Measurements from ENCODE around the gene TMBIM4.

Gene TMBIM4

DNA sequence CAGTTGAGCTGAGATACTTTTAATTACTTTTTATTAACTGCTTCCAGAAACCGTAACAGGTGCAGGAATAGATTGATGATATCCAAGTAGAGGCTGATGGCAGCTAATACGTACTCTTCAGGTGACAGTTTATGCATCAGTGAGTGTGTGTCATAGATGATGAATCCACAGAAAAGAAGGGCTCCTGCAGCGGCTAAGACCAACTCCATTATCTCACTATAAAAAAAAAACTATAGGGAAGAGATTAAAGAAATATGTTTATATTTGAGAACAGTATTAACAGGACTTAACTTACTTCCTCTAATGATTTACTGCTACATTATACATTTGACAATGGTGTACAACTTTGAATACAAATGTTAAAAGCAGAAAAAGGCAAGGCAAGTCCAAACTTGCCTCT, 31.9 kb downstream of the TMBIM4 start:
- DNase-seq = no peak

DNA sequence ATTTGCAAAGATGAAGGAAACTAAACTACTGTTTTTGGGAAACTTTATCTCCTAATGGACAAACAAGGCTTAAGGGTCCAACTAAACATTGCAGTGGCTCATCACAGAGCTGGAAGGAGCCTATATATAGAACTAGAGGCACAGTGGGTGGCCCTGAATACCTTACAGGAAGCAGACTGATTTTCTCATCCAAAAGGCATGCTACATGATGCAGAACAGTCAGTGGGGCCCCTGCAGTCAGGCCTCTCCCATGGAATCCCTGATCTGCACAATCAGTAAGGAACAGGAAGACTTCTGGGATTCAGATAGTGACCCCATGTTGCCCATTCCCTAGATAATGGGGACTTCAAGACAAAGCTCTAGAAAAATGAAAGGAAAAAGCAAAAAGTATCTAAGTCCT, 37.4 kb downstream of the TMBIM4 start:
- no peak for DNase-seq

DNA sequence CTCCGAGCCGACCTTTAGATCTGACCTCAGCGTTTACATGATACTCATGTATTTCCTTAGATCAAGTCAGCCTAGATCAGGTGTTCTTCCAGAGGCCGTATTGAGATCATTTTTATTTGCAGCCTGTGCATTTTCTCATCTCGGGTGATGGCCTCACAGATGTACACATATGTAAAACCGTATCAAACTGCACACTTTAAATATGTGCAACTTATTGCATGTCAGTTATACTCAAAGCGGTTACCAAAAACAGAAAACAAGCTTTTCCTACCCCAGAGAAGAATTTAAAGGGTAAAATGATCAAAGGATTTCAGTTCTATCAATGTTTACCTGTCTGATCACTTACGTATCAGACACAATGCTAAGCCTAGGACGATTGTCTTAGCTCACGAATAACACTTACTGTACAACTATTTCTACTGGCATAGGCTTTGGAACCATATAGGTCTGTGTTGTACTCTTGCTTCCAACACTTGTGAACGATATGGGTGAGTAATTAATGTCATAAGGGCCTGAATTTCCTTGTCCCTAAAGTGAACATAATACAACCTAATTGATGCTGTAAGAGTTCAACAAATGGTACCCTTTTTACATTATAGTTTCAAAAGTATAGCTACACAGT, 38.6 kb downstream of the TMBIM4 start:
- no peak for DNase-seq

DNA sequence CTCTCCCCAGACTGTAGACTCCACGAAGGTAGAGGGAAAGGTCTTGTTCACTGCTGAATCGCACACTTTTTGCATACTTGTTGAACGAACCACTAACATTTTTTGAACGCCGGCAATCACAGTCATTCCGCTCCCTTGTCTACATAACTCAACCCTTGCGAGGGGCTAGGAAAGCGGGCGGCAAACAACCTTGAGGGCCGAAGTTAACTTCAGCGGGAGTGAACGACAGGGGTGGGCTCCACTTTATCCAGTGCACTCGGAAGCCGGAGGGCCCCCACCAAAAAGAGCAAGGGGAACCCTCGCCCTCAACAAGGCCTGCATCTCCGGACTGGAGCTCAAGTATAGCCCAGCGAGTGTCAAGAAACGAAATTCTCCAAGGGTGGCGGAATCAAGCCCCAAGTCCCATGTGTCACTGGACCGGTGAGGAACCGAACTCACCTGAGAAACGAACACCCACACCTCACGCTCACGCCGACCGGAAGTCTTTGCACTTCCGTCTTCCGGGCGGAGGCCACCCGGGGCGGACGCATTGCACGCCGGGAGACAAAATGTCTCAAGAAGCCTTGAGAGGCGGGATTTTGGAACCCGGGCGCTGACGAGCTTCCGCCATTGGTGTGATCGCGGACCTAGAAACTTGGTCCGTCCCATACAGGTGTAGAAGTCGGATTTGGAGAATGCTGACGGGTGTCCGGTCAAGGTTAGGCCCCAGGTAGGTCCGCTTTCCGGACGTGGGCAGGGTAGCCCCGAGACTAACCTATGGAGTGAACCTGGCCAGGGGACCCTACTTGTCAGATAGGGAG, 39.3 kb downstream of the TMBIM4 start, which contains the start of gene LLPH:
TSS of gene LLPH (minus strand) at position 484 of the 800 bp plus-strand sequence. CDS start 1,644 bp downstream, outside the sequence.
- peak in 1 of 2 experiments; percentile 56 for DNase-seq

DNA sequence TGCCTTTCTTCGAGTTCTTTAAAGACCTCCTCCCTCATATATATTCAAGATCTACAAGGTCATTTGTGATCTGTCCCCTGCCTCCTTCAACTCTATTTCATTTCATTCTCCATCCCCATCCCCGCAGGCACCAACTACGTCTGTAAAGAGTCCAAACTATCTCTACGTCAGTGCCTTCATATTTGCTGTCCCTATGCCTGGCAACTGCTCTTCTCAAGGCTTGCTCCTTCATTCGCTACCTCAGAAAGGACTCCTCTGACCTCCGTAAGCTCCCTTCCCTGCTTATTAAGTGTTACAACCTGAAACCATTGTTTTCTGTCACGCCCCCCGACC, 39.9 kb downstream of the TMBIM4 start:
- no peak for DNase-seq

DNA sequence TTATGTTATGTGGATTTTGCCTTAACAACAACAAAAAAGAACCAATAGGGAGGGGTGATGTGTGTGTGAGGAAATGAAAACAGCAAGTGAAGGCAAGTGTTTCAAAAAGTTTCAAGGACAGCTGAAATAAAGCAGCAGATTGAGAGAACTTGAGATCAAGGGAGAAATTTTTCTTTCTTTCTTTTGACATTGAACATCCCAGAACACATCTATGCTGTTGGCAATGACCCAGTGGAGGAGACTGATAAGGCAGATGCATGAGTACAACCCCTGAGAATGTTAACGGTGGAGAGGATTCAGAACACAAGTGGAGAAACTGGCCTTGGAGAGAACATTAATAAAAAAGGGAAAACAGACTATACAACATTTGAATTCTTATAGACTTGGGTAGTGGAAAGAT, 42.1 kb downstream of the TMBIM4 start:
- no peak for DNase-seq

DNA sequence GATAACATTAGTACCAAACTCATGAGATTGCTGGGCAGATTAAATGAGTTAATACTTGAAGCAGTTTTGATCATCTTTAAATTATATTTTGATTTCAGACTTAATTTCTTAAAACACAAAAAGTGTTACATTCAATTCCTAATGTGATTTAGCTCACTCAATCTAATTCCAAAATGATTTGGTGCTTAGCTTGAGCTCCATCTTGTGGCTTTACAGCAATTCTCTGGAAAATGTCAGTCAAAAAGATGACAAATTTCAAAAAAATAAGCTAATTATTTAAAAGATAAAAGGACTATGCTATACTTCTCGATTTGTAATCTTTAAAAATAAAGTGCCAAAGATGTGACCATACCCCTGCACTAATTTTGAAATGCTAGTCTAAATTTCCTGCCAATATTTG, 49.3 kb downstream of the TMBIM4 start:
- no peak for DNase-seq

DNA sequence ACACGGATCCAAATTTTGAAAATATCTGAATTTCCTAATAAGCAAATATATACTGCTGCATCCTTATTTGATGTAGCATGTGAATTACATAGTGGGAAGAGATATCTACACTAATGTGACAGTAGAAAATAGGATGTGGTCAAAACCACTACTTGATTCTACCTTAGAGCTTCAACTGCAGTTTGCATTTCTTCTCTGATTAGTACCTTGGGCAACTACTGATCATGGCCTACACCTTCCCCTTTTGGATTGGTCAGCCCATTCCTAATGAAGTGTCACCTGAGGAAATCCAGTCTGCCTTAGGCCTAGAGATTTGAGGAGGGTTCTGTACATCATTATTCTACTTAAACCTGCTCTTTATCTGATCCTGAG, 49.9 kb downstream of the TMBIM4 start:
- no peak for DNase-seq

DNA sequence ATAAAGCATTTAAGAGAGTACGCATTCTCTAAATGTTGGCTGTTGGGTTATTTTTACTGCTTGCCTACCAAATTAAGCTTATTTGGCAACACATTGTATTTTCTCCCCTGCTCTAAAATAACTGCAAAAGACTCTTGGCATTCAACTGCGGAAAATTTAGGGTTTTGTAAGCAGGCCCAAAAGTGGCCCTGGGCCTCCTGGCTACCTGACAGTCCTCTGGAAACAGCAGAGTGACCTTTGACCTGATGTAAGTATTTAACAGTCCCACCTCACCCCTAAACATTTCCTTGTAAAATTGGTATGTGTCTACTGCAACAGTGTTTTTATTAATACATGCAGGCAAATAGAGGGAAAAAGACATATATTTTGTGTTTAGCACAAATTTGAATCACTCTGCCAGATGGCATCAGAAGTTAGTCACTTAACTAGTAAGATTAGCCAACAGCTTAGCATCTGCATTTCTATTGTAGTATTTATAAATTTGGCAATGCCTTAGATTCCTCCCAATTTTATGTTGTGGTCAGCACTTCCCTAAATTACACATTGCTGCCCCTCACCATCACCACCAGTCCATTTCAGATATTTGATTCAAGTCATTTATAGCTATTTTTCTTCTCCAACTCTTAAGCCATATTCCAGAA, 50.4 kb downstream of the TMBIM4 start:
- no peak for DNase-seq

DNA sequence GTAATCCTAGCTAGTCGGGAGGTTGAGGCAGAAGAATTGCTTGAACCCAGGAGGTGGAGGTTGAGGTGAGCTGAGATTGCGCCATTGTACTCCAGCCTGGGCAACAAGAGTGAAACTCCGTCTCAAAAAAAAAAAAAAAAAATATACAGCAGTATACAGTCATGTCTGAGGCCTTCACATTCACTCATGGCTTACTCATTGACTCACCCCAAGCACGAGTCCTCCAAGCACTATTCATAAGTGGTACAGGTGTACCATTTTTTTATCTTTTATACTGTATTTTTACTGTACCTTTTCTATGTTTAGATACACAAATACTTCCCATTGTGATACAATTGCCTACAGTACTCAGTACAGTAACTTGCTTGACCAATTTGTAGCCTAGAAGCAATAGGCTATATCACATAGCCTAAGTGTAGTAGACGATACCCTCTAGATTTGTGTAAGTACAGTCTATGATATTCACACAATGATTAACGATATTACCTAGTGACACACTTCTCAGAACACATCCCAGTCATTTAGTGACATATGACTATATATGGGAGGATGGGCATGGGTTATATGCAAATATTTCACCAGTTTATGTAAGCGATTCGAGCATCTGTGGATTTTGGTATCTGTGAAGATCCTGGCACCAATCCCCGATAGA, 51.4 kb downstream of the TMBIM4 start:
- no peak for DNase-seq

DNA sequence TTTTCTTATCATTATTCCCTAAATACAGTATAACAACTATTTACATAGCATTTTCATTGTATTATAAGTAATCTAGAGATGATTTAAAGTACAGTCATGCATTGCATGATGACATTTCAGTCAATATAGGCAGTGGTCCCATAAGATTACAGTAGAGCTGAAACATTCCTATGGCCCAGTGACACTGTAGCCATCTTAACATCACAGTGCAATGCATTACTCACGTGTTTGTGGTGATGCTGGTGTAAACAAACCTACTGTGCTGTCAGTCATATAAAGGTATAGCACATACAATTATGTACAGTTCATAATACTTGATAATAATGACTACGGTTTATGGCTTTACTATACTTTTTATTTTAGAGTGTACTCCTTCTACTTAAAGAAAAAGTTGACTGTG, 52.6 kb downstream of the TMBIM4 start:
- no peak for DNase-seq

DNA sequence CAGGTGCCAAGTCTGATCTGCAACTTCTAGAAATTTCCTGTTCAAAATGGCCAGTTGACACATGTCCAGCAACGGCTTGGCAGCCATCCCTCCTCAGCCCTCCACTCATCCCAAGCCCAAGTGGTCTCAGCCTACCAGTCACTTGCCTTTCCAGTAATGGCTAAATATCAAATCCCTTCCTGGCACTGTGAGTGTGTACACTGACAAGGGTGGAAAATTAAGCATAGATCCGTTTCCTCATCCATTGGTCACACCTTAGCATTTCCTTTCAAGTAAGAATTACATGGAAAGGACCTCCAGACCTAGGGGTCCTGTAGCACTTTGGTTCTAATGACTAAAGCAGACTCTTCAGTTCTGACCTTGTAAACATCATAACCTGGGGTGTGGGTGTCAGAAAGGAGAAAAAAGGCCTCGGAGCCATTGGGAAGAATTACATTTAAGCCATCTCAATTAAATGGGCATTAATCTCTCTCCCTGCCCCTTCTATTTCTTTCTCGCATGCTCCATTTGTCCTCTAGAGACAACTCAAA, 54.7 kb downstream of the TMBIM4 start:
- no peak for DNase-seq

DNA sequence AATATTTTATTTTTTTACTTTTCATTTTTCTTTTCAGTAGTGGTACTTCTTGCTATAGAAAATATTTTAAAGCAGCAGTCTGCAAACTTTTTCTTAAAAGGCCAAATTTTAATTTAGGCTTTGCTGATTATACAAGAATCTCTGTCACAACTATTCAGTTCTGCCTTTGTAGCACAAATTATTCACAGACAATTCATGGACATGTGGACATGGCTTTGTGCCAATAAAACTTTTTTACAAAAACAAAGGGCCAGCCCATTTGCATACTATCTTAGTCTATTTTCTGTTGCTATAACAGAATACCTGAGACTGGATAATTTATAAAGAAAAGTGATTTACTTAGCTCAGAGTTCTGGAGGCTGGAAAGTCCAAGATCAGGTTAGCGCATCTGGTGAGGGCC, 56.3 kb downstream of the TMBIM4 start:
- no peak for DNase-seq

DNA sequence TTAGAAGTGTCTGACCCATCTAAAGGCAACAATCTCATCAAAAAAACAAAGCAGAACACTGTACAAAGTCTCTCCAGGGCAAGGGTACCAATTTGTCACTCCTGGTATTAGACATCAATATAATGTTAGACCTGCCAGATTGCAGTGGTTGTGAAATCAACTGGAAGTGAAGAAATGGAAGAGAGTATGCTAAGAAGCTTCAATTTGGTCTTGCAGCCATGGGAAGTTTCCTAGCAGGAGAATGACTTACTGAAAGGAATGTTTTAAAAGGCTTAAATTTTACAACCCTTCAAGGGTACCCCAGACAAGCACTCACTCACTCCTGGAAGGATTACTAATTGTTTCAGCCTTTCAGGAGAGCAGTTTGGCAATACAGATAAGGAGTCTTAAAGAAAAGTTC, 58.2 kb downstream of the TMBIM4 start:
- no peak for DNase-seq

DNA sequence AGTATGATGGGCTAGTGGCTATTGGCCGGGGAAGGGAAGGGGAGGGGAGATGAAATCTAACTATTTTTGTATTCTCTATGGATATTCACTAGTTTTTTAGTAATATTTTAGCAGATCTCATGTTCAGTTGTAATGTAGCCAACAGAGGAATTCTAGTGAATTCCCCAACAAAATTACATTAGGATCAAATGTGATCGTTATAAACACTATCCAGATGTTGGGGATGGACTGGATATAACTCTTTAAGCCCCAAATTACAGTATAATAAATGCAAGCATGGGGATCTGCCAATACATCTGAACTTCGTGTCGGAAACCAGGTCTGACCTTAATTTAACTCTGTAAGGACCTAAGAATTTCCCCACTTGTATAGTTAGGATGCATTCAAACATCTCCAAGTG, 60.7 kb downstream of the TMBIM4 start:
- no peak for DNase-seq

DNA sequence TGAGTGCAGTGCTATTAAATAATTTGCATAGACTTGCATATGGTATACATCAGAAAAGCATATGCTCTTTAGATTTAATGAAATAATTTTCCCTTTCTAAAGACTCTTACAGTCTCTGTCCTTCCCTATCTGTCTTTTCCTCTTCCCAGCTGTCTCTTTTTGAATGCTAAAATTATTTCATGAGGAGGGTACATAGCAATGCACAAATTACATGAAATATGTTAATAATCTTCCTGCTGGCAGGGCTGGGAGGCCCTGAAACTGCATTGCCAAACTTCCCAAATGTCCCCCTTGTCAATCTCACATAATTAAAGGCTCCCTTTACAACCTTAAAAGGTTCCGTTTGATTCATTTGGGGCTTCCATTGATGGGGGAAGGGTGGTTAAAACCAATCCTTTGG, 61.4 kb downstream of the TMBIM4 start:
- DNase-seq = no peak

DNA sequence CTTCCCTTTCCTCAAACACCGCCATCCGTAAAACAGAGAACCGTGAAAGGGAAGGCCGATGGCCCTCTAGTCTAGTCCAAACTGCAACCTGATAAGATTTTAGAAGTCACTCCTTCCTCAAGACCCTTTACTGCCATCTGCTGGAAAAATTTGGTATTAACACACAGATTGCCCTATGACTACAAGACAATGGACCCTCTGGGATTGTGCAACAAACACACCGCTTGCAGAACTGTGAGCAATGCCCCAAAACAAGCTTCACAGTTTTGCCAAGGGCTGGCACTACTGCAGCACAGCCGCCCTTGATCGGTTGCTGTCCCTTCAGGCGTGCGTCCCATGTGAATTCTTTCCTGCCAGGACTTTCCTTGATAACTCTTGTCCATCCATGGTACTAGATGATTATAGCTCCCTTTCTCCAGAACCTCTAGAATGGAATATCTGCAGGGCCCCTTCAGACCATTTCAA, 62.3 kb downstream of the TMBIM4 start:
- peak in 1 of 2 experiments; percentile 29 for DNase-seq

DNA sequence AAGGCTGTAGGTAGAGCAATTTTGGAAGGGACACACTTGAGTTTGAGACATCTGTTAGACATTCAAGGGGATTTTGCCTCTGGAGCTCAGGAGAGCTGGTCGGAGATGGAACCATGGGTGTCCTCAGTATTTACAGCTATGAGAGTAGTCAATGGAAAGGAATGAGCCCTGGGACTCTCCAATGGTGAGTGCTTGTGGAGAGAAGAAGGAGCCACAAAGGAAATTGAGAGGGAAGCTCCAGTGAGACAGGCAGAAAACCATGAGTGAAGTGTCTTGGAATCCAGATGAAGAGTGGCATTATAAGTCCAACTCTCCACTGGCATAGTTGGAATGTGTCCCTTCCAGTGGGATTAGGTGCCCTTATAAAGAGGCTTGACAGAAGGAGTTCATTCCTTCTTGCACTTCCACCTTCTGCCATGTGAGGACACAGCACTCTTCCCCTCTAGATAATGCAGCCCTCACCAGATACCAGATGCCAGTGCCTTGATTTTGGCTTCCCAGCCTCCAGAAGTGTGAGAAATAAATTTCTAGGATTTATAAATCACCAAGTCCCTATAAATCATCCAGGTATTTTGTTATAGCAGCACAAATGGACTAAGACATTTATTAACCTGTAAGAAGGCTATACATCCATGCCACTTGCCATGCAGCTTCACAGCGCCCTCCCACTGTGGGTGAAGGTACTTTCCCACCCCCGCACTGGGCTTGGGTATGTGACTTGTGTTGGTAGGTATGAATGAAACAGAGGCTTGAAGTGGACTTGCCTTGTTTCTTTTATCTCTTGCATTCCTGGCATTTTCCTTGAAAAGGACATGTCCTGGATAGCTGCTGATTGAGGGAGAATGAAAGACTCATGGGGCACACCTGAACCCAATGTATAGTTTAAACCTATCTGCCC, 66.5 kb downstream of the TMBIM4 start:
- no peak for DNase-seq

DNA sequence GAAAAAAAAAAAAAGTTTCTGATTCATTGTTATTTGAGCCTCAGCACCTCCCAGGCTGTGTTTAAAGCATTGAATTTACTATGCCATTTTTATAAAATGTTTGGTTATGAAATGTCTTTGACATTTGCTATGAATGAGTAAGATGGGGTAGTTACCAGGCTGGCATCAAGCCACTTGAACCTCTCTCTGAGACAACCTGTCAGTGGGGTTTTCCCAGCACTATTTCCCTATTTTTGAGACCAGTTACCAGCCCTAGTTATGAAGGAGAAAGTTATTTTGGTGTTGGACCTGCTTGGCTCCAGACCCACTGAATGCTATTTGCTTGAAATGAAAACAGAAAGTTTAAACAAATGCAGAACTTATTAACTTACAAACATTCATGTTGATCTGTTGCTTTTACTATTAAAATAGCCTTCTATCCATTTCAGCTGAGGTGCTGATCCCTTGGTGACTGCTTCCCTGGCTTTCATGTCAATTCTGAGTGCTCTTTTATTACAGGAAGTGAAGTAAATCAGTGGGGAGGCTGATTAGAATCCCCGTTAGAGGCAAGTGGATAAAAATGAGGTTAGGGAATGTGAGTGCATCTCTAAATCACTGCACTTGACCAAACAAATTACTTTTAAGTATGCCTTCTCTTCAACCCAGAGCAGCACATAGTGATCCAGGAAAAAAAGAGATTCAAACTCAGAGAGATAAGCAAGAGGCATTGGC, 77.1 kb downstream of the TMBIM4 start:
- DNase-seq = no peak

DNA sequence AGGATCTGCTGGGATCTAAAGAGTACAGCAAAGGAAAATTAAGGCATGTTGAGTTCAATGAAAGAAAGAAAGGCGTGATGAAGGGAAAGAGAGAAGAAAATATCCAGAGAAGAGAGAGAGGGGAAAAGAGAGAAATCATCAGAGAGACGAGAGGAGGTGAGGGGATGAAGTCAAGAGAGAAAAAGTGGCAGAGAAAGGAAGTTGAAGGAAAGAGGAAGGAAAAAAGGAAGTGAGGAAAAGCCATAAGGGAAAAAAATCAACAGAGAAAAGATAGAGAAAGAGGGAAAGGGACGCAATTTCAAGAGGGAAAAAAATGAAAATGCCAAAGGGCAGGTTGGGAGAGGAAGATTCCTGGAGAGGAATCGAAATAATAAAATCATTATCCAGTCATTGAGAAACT, 79.6 kb downstream of the TMBIM4 start:
- no peak for DNase-seq

DNA sequence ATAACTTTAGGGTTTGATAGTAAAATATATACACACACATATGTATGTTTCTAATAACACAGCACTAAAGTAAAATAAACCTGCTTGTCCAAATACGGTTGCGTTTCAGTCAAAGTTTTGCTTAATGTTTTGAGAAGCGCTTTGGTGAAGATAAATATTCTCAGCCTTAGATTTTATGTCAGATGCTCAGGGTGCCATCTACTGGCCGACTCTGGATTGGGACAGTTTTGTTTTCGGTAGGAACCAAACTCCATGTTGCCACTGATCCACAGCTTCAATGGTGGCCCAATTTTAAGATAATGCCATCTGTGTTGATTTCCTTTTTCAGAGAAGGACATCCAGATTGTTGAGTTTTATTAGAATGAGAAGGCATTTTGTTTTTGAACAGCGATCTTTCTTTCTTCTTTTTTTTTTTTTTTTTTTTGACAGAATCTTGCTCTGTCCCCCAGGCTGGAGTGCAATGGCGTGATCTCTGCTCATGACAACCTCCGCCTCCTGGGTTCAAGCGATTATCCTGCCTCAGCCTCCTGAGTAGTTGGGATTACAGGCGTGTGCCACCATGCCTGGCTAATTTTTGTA, 82.3 kb downstream of the TMBIM4 start:
- DNase-seq = no peak

Data from cerebellar nuclear complex (tissue), 1 donor.